Measurements from ENCODE around the gene SLC41A2.

DNA sequence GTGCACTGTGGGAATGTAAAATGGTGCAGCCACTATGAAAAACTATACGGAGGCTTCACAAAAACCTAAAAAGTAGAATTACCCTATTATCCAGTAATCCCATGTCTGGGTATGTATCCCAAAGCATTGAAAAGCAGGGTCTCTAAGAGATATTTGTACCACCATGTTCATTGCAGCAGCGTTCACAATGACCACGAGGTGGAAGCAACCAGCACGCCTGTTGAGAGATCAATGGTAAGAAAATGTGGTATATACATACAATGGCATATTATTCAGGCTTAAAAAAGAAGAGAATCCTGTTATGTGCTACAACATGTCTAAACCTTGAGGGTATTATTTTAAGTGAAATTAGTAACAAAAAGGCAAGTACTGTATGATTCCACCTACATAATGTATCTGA lies 27.1 kb upstream of the SLC41A2 start:
- TF ChIP-seq POLR2A (IDR thresholded peaks at IDR 0.05): no peak
- TF ChIP-seq, protein P1, sequence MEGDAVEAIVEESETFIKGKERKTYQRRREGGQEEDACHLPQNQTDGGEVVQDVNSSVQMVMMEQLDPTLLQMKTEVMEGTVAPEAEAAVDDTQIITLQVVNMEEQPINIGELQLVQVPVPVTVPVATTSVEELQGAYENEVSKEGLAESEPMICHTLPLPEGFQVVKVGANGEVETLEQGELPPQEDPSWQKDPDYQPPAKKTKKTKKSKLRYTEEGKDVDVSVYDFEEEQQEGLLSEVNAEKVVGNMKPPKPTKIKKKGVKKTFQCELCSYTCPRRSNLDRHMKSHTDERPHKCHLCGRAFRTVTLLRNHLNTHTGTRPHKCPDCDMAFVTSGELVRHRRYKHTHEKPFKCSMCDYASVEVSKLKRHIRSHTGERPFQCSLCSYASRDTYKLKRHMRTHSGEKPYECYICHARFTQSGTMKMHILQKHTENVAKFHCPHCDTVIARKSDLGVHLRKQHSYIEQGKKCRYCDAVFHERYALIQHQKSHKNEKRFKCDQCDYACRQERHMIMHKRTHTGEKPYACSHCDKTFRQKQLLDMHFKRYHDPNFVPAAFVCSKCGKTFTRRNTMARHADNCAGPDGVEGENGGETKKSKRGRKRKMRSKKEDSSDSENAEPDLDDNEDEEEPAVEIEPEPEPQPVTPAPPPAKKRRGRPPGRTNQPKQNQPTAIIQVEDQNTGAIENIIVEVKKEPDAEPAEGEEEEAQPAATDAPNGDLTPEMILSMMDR (IDR thresholded peaks at IDR 0.05): no peak

All from heart left ventricle (tissue), 13 donors.